Measurements from ENCODE around the gene PRICKLE2.

GRCh38 chr3:64150623-64151207 is 74.6 kb downstream of the PRICKLE2 start:
- TF ChIP-seq EZH2 (IDR thresholded peaks at IDR 0.05; ENCODE audit: insufficient read depth, low read length) (no peak), CTCF (IDR thresholded peaks at IDR 0.05; ENCODE audit: insufficient read depth, low read depth, low read length) (no peak)
